DMS114 treated with DMSO at 0.1 percent for 48 hours (cell line): ENCODE results near the gene CLEC18B.
"Not testable (repeated sequence)": the region's sequence is repeated elsewhere in the genome, so short reads cannot be mapped to it uniquely, and the experiment has no call there.

Experiments used
- DNase-seq: peaks from one replicate; lab custom pipeline; 2025; ENCODE audit not compliant: unreplicated experiment; lab: John Stamatoyannopoulos, UW

CLEC18B gene

GRCh38 chr16:74446866-74447265 lies 25.6 kb upstream of the CLEC18B start:
- no peak for DNase-seq

- not testable (repeated sequence) for DNase-seq
These were observed 22.5 kb upstream of the CLEC18B start for GRCh38 chr16:74443624-74444346.

- no peak for DNase-seq
These were observed 18.4 kb upstream of the CLEC18B start for GRCh38 chr16:74439685-74440084.

GRCh38 chr16:74438492-74438979 lies 17.3 kb upstream of the CLEC18B start:
- DNase-seq, result no peak

GRCh38 chr16:74431516-74431915 lies 10.2 kb upstream of the CLEC18B start:
- DNase-seq, result no peak

GRCh38 chr16:74430036-74430712 lies 8.9 kb upstream of the CLEC18B start:
- DNase-seq, result peak; percentile 48

DNA sequence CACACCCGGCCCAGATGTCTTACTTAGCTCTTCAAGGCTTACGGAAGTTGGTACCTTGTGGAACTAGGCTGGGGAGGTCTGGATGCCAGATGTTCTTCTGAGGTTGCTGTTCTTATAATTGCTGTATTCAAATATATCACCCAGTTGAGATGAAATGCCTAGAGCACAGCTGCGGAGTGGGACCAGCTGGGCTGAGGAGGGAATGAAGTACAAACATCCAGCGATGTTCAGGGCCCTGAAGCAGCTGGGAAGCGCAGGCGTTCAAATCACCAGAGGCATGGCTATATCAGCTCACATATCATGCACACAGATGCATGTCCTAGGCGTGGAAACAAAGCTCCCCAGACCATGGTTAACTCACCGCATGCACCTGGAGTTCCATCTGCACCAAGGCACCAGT lies 7.2 kb upstream of the CLEC18B start:
- DNase-seq, result not testable (repeated sequence)

DNA sequence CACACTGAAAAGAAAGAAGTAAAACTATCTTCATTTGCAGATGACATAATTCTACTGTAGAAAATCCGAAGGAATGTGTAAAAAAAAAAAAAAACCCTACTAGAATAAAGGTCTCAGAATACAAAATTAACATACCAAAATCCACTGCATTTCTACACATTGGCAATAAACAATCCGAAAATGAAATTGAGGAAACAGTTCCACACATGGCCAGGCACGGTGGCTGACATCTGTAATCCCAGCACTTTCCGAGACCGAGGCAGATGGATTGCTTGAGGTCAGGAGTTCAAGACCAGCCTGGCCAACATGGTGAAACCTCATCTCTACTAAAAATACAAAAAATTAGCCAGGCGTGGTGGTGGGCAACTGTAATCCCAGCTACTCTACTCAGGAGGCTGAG lies 4.5 kb upstream of the CLEC18B start:
- DNase-seq, result not testable (repeated sequence)

DNA sequence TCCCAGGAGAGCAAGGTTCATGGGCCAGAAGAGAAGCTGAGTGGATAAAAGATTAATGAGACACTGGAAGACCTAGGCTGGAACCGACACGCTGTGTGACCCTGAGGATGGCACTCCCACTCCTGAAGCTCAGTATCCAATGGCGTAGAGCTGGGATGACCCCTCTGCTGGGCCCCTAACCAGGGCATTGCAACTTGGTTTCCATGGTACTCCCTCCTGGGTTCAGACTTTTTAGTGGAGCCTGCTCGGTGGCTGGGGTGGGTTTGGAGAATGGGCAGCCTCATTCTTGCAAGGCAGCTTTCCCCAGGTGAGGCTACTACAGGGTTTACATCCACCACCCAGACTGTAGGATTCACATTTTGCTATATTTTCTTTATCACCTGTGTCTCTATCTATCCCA lies 2.4 kb upstream of the CLEC18B start:
- DNase-seq, result not testable (repeated sequence)

- not testable (repeated sequence) for DNase-seq
These were observed 808 bp upstream of the CLEC18B start for GRCh38 chr16:74422086-74422485.

GRCh38 chr16:74421482-74421785 lies 156 bp upstream of the CLEC18B start:
- not testable (repeated sequence) for DNase-seq

- DNase-seq, result not testable (repeated sequence)
These were observed 1.5 kb downstream of the CLEC18B start for GRCh38 chr16:74419811-74420210.

DNA sequence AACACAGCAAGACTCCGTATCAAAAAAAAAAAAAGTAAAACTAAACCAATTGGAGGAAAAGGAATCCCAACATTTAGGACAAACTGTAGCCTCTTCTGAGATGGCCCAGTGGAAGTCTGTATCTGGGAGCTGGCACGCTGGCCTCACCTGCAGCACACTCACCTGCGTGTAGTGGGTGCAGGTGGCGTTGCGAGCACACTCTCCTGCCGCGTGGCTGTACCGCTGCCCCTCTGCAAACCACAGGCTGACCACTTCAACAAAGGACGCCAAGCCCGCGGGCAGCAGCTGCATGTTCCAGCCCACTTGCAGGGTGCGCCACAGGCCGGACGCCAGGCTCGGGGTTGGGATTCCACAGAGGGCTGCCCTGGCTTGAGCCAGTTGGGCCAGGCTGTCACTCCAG lies 3.4 kb downstream of the CLEC18B start:
- not testable (repeated sequence) for DNase-seq

GRCh38 chr16:74413920-74414319 lies 7.4 kb downstream of the CLEC18B start:
- not testable (repeated sequence) for DNase-seq

- not testable (repeated sequence) for DNase-seq
These were observed 7.8 kb downstream of the CLEC18B start for GRCh38 chr16:74413485-74413884.

DNA sequence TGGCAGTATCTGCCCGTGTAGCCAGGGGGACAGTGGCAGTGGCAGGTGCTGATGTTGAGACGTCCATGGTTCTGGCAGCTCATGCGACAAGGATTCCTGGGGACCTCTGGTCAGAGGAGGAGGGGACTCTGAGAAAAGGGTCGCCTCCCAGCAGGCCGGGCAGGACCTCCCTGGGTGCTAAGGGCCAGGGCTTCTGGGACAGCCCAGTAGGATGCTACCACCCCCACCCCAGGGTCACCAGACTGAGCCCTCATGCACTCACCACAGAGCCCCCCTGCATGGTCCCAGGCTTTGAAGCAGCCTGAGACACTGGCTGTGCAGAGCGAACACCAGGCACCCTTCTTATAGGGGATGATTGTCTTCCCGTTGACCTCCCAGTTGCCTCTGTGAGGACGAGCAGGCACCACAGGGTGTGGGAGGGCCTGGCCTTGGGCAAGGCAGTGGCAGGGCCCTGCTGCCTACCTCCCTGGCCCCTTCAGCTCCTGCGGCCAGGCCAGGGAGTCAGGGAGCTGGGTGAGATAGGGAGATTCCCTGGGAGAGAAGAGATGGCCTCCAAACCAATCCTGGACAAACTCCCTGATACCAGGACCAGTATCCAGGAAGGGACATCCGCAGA lies 8.4 kb downstream of the CLEC18B start:
- not testable (repeated sequence) for DNase-seq

DNA sequence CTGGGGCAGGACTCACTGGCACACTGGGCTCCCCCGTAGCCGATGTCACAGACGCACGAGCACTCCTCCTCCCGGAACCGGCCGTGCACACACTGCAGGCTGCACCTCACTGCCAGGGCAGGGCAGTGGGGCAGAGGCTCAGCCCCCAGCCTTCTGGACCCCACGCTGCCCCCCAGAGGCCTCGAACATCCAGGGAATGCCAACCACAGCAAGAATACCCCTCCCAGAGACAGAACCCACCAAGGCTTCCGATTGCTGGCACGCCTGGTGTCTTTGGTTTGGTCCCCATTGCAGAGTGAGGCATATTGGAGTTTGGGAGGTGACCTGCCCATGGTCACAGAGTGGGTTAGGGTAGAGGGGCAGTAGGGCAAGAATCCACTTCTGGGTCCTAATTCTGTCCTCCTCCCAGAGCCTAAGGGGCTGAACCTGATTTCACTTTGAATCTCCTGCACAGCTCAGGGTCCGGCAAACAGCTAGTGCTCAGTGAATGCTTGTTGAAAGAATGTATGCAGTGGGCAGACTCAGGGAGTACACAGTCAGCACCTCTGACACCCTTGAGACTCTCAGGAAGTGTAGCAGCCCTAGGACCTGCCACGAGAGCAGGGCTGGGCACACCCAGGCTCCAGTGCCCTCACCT lies 9.0 kb downstream of the CLEC18B start:
- not testable (repeated sequence) for DNase-seq

- DNase-seq, result not testable (repeated sequence)
These were observed 10.3 kb downstream of the CLEC18B start for GRCh38 chr16:74410981-74411380.

- not testable (repeated sequence) for DNase-seq
These were observed 11.0 kb downstream of the CLEC18B start for GRCh38 chr16:74410057-74410957.

GRCh38 chr16:74409185-74409981 lies 11.9 kb downstream of the CLEC18B start:
- DNase-seq, result not testable (repeated sequence)
